Neuronal stem cell (in vitro differentiated cells): ENCODE measurements around the gene RIT2.
A peak's percentile ranks its signal among the peaks of the same experiment; 100 is the strongest.

ENCODE experiments used
- DNase-seq: peaks from one replicate; pipeline ENCODE4 v3.0.0-alpha.2; 2013; ENCODE audit warnings: low spot score
- H2AFZ ChIP-seq: one replicate; pipeline ENCODE4 v1.6.1; 2013; ENCODE audit warnings: mild to moderate bottlenecking, low read length, inconsistent platforms
- H2AK5ac ChIP-seq: 2 replicates; pipeline ENCODE4 v1.6.1; 2013; ENCODE audit warnings: low read depth, mild to moderate bottlenecking, inconsistent platforms, low read length, moderate library complexity, mixed read lengths
- H2BK120ac ChIP-seq: 2 replicates; pipeline ENCODE4 v1.6.1; 2013; ENCODE audit warnings: low read depth, mild to moderate bottlenecking, inconsistent platforms, low read length, moderate library complexity, mixed read lengths
- H2BK12ac ChIP-seq: one replicate; pipeline ENCODE4 v1.6.1; 2013; ENCODE audit warnings: low read length, inconsistent platforms
- H2BK15ac ChIP-seq: 2 replicates; pipeline ENCODE4 v1.6.1; 2013; ENCODE audit warnings: mild to moderate bottlenecking, low read length, inconsistent platforms, mixed read lengths
- H2BK5ac ChIP-seq: one replicate; pipeline ENCODE4 v1.6.1; 2013; ENCODE audit warnings: inconsistent platforms, mild to moderate bottlenecking, low read length, moderate library complexity
- H3K14ac ChIP-seq: one replicate; pipeline ENCODE4 v1.6.1; 2013; ENCODE audit warnings: low read length, inconsistent platforms
- H3K18ac ChIP-seq: 2 replicates; pipeline ENCODE4 v1.6.1; 2013; ENCODE audit warnings: low read length, inconsistent platforms
- H3K23ac ChIP-seq: 2 replicates; pipeline ENCODE4 v1.6.1; 2013; ENCODE audit warnings: low read depth, mild to moderate bottlenecking, mixed read lengths, low read length, inconsistent platforms; ENCODE audit not compliant: poor library complexity
- H3K27ac ChIP-seq: replicated peaks from 3 replicates; pipeline ENCODE4 v1.5.1; 2013; ENCODE audit warnings: low read length, inconsistent platforms
- H3K27me3 ChIP-seq, 3 experiments: 2 replicates each; pipeline ENCODE4 v1.6.1; 2013; ENCODE audit warnings: low read length in 3 of 3, mild to moderate bottlenecking in 2 of 3, inconsistent platforms in 1 of 3, low read depth in 1 of 3, mixed read lengths in 1 of 3, moderate library complexity in 1 of 3; ENCODE audit not compliant: control insufficient read depth in 3 of 3, insufficient read depth in 3 of 3
- H3K36me3 ChIP-seq, 2 donors: replicated peaks in 1 of 2; 2 replicates each; pipeline ENCODE4 v1.6.1; 2013; ENCODE audit warnings: low read length in 2 of 2; ENCODE audit not compliant: control insufficient read depth in 2 of 2, insufficient read depth in 2 of 2
- H3K4ac ChIP-seq: 2 replicates; pipeline ENCODE4 v1.6.1; 2013; ENCODE audit warnings: inconsistent platforms, mild to moderate bottlenecking, low read length, moderate library complexity
- H3K4me1 ChIP-seq, 2 donors: 1 replicate in 1 of 2; 2 replicates in 1 of 2; pipeline ENCODE4 v1.6.1; 2013; ENCODE audit warnings: low read length in 2 of 2, low read depth in 1 of 2; ENCODE audit not compliant: control insufficient read depth in 2 of 2, insufficient read depth in 1 of 2
- H3K4me2 ChIP-seq: one replicate; pipeline ENCODE4 v1.6.1; 2013; ENCODE audit warnings: mild to moderate bottlenecking, low read length, inconsistent platforms; ENCODE audit not compliant: insufficient read depth, poor library complexity, severe bottlenecking
- H3K4me3 ChIP-seq, 2 donors: 2 replicates each; pipeline ENCODE4 v1.5.1; 2013; ENCODE audit warnings: low read length in 2 of 2, mild to moderate bottlenecking in 2 of 2, inconsistent platforms in 1 of 2, moderate library complexity in 1 of 2
- H3K79me1 ChIP-seq: one replicate; pipeline ENCODE4 v1.6.1; 2013; ENCODE audit warnings: low read depth, mild to moderate bottlenecking, inconsistent platforms, low read length, moderate library complexity
- H3K9ac ChIP-seq: one replicate; pipeline ENCODE4 v1.6.1; 2013; ENCODE audit warnings: mild to moderate bottlenecking, low read depth, low read length, inconsistent platforms; ENCODE audit not compliant: poor library complexity
- H3K9me3 ChIP-seq, 2 donors: replicated peaks in 1 of 2; 2 replicates each; pipeline versions ENCODE3 to v1.6.1; 2013; ENCODE audit warnings: low read length in 2 of 2, mild to moderate bottlenecking in 2 of 2, inconsistent platforms in 1 of 2, low read depth in 1 of 2, mixed read lengths in 1 of 2, moderate library complexity in 1 of 2; ENCODE audit not compliant: control insufficient read depth in 2 of 2, insufficient read depth in 1 of 2
- H4K8ac ChIP-seq: one replicate; pipeline ENCODE4 v1.6.1; 2013; ENCODE audit warnings: low read depth, mild to moderate bottlenecking, inconsistent platforms, low read length, moderate library complexity
- H4K91ac ChIP-seq: one replicate; pipeline ENCODE4 v1.6.1; 2013; ENCODE audit warnings: low read length, low read depth, mild to moderate bottlenecking, inconsistent platforms; ENCODE audit not compliant: poor library complexity
- WGBS, 2 donors: extraction: QIAGEN DNeasy Blood & Tissue Kit; methylation state at CpG; one replicate each; pipeline ENCODE4 v1.1.7; 2013; ENCODE audit warnings: missing lambda C conversion rate in 2 of 2, mixed read lengths in 1 of 2; ENCODE audit not compliant: insufficient read length in 2 of 2, insufficient replicate concordance in 1 of 2; ENCODE audit errors: extremely low coverage in 2 of 2; 5-methylcytosine and 5-hydroxymethylcytosine counted together

Gene RIT2

GRCh38 chr18:43141208-43141607, 25.7 kb upstream of the RIT2 start:
- no peak overlapping the region for H2BK15ac ChIP-seq
- no peaks in the 10 kb centered on the region for H3K4me1 ChIP-seq
- H2BK12ac ChIP-seq, result no peak overlapping the region
- no peak overlapping the region for H2BK5ac ChIP-seq
- no peak overlapping the region for H3K4ac ChIP-seq
- WGBS, 2 donors, result no CpG with 5 or more reads among the region's 2 CpGs
- H2AK5ac ChIP-seq, result no peak overlapping the region
- H3K9ac ChIP-seq, result no peak overlapping the region
- no peak overlapping the region for H3K14ac ChIP-seq
- no peak overlapping the region for H4K91ac ChIP-seq
- H3K79me1 ChIP-seq, result no peaks in the 10 kb centered on the region
- no peaks in the 10 kb centered on the region for H3K27me3 ChIP-seq
- no peak overlapping the region for H3K18ac ChIP-seq
- H3K36me3 ChIP-seq, result no peaks in the 10 kb centered on the region
- no peak overlapping the region for H4K8ac ChIP-seq
- no peaks in the 10 kb centered on the region for H3K9me3 ChIP-seq
- no peak overlapping the region for H3K4me3 ChIP-seq
- no peak overlapping the region for H3K23ac ChIP-seq
- H3K4me2 ChIP-seq, result no peak overlapping the region
- H2AFZ ChIP-seq, result no peak overlapping the region
- no peak overlapping the region for H2BK120ac ChIP-seq
- no peak overlapping the region for H3K27ac ChIP-seq
- DNase-seq, result no peak

GRCh38 chr18:43139288-43139946, 23.9 kb upstream of the RIT2 start:
- H3K9me3 ChIP-seq, result no peaks in the 10 kb centered on the region
- no peaks in the 10 kb centered on the region for H3K27me3 ChIP-seq
- H2BK15ac ChIP-seq, result no peak overlapping the region
- H3K4ac ChIP-seq, result no peak overlapping the region
- peak overlapping the region; percentile 43 for H4K8ac ChIP-seq
- H3K18ac ChIP-seq, result peak overlapping the region; percentile 80
- no peak overlapping the region for H2AFZ ChIP-seq
- no peak overlapping the region for H2BK120ac ChIP-seq
- H3K36me3 ChIP-seq, result no peaks in the 10 kb centered on the region
- no CpG with 5 or more reads among the region's 21 CpGs for WGBS, 2 donors
- no peak overlapping the region for H3K27ac ChIP-seq
- no peaks in the 10 kb centered on the region for H3K79me1 ChIP-seq
- peak overlapping the region; percentile 26 for H2AK5ac ChIP-seq
- peak overlapping the region; percentile 50 for H3K9ac ChIP-seq
- no peak overlapping the region for H3K4me2 ChIP-seq
- H4K91ac ChIP-seq, result no peak overlapping the region
- no peak overlapping the region for H2BK12ac ChIP-seq
- no peak overlapping the region for H3K23ac ChIP-seq
- DNase-seq, result no peak
- no peak overlapping the region for H2BK5ac ChIP-seq
- peak overlapping the region; percentile 38 for H3K14ac ChIP-seq
- H3K4me1 ChIP-seq, result no peaks in the 10 kb centered on the region
- H3K4me3 ChIP-seq, result no peak overlapping the region

GRCh38 chr18:43134876-43135275, 19.4 kb upstream of the RIT2 start:
- Histone ChIP-seq H3K79me1 (no peaks in the 10 kb centered on the region), H2BK12ac (no peak overlapping the region), H4K91ac (no peak overlapping the region), H3K14ac (no peak overlapping the region), H3K18ac (no peak overlapping the region), H3K4me2 (no peak overlapping the region), H3K9me3 (no peaks in the 10 kb centered on the region), H3K4ac (no peak overlapping the region), H3K27ac (no peak overlapping the region), H3K36me3 (no peaks in the 10 kb centered on the region), H3K4me1 (peaks cover 3 to 4% of the 10 kb centered on the region in 2 donors), H3K27me3 (no peaks in the 10 kb centered on the region), H2AK5ac (no peak overlapping the region), H4K8ac (no peak overlapping the region), H2BK120ac (no peak overlapping the region), H3K4me3 (no peak overlapping the region), H2BK5ac (no peak overlapping the region), H2AFZ (no peak overlapping the region), H2BK15ac (no peak overlapping the region), H3K23ac (no peak overlapping the region), H3K9ac (no peak overlapping the region)
- WGBS, 2 donors, result no CpG with 5 or more reads among the region's 1 CpG
- DNase-seq, result no peak

GRCh38 chr18:43130716-43131260, 15.3 kb upstream of the RIT2 start:
- Histone ChIP-seq H3K4me3 (no peak overlapping the region), H3K4ac (no peak overlapping the region), H3K9me3 (no peaks in the 10 kb centered on the region), H2BK5ac (no peak overlapping the region), H3K23ac (no peak overlapping the region), H3K27me3 (no peaks in the 10 kb centered on the region), H4K8ac (no peak overlapping the region), H2BK12ac (no peak overlapping the region), H2BK120ac (no peak overlapping the region), H3K4me1 (peaks cover 3 to 4% of the 10 kb centered on the region in 2 donors), H3K27ac (no peak overlapping the region), H3K9ac (no peak overlapping the region), H2BK15ac (no peak overlapping the region), H3K18ac (no peak overlapping the region), H3K79me1 (no peaks in the 10 kb centered on the region), H4K91ac (no peak overlapping the region), H3K36me3 (no peaks in the 10 kb centered on the region), H3K4me2 (no peak overlapping the region), H2AFZ (peak overlapping the region; percentile 71), H2AK5ac (no peak overlapping the region), H3K14ac (no peak overlapping the region)
- no peak for DNase-seq
- no CpG with 5 or more reads among the region's 5 CpGs for WGBS, 2 donors
